Measurements from ENCODE around the gene MAST2.

- TF ChIP-seq AFF4 (CRISPR knock-in tag; IDR thresholded peaks at IDR 0.05; ENCODE audit: borderline replicate concordance) (no peak), NR2C2 (CRISPR knock-in tag; IDR thresholded peaks at IDR 0.05) (no peak), NFYB (CRISPR knock-in tag; conservative IDR thresholded peaks at IDR 0.05; ENCODE audit: low read depth) (no peak), FOXK1 (CRISPR knock-in tag; IDR thresholded peaks at IDR 0.05) (no peak), CREM (CRISPR knock-in tag; IDR thresholded peaks at IDR 0.05) (no peak), ZNF263 (CRISPR knock-in tag; IDR thresholded peaks at IDR 0.05; ENCODE audit: low read depth) (no peak)
- TF ChIP-seq, protein P1, sequence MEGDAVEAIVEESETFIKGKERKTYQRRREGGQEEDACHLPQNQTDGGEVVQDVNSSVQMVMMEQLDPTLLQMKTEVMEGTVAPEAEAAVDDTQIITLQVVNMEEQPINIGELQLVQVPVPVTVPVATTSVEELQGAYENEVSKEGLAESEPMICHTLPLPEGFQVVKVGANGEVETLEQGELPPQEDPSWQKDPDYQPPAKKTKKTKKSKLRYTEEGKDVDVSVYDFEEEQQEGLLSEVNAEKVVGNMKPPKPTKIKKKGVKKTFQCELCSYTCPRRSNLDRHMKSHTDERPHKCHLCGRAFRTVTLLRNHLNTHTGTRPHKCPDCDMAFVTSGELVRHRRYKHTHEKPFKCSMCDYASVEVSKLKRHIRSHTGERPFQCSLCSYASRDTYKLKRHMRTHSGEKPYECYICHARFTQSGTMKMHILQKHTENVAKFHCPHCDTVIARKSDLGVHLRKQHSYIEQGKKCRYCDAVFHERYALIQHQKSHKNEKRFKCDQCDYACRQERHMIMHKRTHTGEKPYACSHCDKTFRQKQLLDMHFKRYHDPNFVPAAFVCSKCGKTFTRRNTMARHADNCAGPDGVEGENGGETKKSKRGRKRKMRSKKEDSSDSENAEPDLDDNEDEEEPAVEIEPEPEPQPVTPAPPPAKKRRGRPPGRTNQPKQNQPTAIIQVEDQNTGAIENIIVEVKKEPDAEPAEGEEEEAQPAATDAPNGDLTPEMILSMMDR (IDR thresholded peaks at IDR 0.05): no peak
- TF ChIP-seq, protein P2, sequence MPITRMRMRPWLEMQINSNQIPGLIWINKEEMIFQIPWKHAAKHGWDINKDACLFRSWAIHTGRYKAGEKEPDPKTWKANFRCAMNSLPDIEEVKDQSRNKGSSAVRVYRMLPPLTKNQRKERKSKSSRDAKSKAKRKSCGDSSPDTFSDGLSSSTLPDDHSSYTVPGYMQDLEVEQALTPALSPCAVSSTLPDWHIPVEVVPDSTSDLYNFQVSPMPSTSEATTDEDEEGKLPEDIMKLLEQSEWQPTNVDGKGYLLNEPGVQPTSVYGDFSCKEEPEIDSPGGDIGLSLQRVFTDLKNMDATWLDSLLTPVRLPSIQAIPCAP (CRISPR knock-in tag; IDR thresholded peaks at IDR 0.05): no peak
Measured at GRCh38 chr1:45914836-45915235, 111.4 kb downstream of the MAST2 start.
